ELF-1 (cell line): ENCODE results near the gene HOXA10.
A peak's percentile ranks its signal among the peaks of the same experiment; 100 is the strongest.

Source experiments
- DNase-seq: peaks from one replicate; pipeline ENCODE4 v3.0.0-alpha.2; 2016; ENCODE audit warnings: low read depth, low spot score

HOXA10 gene

GRCh38 chr7:27180431-27181420 lies 6.6 kb upstream of the HOXA10 start:
- no peak for DNase-seq

GRCh38 chr7:27179503-27180430 lies 5.6 kb upstream of the HOXA10 start:
- DNase-seq = peak; percentile 88

GRCh38 chr7:27179030-27179429 lies 4.9 kb upstream of the HOXA10 start:
- DNase-seq = no peak

GRCh38 chr7:27178366-27178765 lies 4.2 kb upstream of the HOXA10 start:
- DNase-seq = no peak

- no peak for DNase-seq
Measured at GRCh38 chr7:27177795-27178320, 3.7 kb upstream of the HOXA10 start.

GRCh38 chr7:27176962-27177794 lies 3.1 kb upstream of the HOXA10 start:
- DNase-seq = no peak

GRCh38 chr7:27176524-27176845 lies 2.4 kb upstream of the HOXA10 start:
- no peak for DNase-seq

GRCh38 chr7:27175626-27176523 lies 1.8 kb upstream of the HOXA10 start:
- peak; percentile 66 for DNase-seq

- DNase-seq = peak; percentile 27
Measured at GRCh38 chr7:27174874-27175625, 930 bp upstream of the HOXA10 start.

GRCh38 chr7:27173511-27173955 lies 587 bp downstream of the HOXA10 start:
- peak; percentile 44 for DNase-seq

GRCh38 chr7:27172823-27173510 lies 1.2 kb downstream of the HOXA10 start:
- peak; percentile 70 for DNase-seq

GRCh38 chr7:27172315-27172774 lies 1.8 kb downstream of the HOXA10 start:
- DNase-seq = no peak

- peak; percentile 70 for DNase-seq
Measured at GRCh38 chr7:27171637-27172314, 2.3 kb downstream of the HOXA10 start.

GRCh38 chr7:27171325-27171636 lies 2.8 kb downstream of the HOXA10 start:
- DNase-seq = peak; percentile 77

- DNase-seq = no peak
Measured at GRCh38 chr7:27170426-27171324, 3.4 kb downstream of the HOXA10 start.

GRCh38 chr7:27169658-27170425 lies 4.3 kb downstream of the HOXA10 start:
- peak; percentile 70 for DNase-seq
